ENCODE data around the gene HPGD.

GRCh38 chr4:174522183-174523024 is at the start of gene HPGD:
- TF ChIP-seq POLR2A (IDR thresholded peaks at IDR 0.05; ENCODE audit: low read length), result peak; percentile 56
- no peak for TF ChIP-seq GATA1 (IDR thresholded peaks at IDR 0.05; ENCODE audit: low read depth, low read length)

All from erythroblast (primary cell).